Thyroid gland (tissue), 4 donors: ENCODE data around the gene DNASE2B.

Source experiments
- CTCF ChIP-seq, 6 experiments: fragments of 200-600 bp in 3 of 6; fragments of 450-650 bp in 3 of 6; sonication (generic) in 3 of 6; IDR thresholded peaks; one replicate each; pipeline ENCODE4 v1.5.1; 2016 to 2019; ENCODE audit warnings: antibody characterized with exemption in 6 of 6, mild to moderate bottlenecking in 2 of 6, inconsistent platforms in 1 of 6, moderate library complexity in 1 of 6
- POLR2A ChIP-seq, 2 donors: fragments of 450-650 bp; IDR thresholded peaks; one replicate each; pipeline ENCODE4 v1.6.1; 2017; ENCODE audit warnings: antibody characterized with exemption in 2 of 2, mild to moderate bottlenecking in 2 of 2, moderate library complexity in 1 of 2

- TF ChIP-seq CTCF (IDR thresholded peaks at IDR 0.05): no peak
- TF ChIP-seq POLR2A (IDR thresholded peaks at IDR 0.05): no peak
These were observed 10.7 kb upstream of the DNASE2B start for GRCh38 chr1:84387480-84388163.
